Measurements from ENCODE around the gene C17orf58.

C17orf58 gene

DNA sequence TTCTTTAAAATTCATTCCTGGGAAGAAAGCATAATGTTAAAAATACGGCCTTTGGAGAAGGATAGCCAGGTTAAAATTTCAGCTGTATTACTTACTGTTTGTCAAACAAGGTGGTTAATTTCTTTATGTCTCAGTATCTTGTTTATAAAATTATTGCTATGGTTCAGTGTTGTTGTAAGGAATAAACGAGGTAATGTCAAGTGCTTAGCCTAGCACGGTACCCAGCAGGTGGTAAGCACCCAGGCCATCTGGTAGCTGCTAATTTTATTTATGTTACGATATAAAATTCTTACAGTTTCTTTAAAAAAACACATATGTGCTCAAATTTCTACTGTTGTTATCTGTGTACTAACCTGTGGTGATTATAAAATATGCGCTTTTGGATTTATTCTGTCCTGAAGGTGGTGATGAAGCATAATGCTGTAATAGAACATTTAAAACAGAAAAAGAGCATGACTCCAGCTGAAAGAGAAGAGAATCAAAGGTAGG, 48.9 kb downstream of the C17orf58 start:
- DNase-seq: no peak

GRCh38 chr17:67946513-67946912, 49.8 kb downstream of the C17orf58 start:
- no peak for DNase-seq

DNA sequence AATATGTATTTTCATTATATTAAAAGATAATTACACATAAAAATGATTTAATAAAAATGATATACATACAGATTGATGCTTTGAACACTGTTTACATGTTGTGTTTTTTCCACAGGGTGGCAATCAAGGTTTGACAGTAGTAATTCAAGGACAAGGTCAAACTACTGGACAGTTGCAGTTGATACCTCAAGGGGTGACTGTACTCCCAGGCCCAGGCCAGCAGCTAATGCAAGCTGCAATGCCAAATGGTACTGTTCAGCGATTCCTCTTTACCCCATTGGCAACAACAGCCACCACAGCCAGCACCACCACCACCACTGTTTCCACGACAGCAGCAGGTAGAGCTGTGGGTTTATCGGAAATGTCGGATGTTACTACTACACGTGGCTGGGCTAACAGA, 52.2 kb downstream of the C17orf58 start:
- no peak for DNase-seq

DNA sequence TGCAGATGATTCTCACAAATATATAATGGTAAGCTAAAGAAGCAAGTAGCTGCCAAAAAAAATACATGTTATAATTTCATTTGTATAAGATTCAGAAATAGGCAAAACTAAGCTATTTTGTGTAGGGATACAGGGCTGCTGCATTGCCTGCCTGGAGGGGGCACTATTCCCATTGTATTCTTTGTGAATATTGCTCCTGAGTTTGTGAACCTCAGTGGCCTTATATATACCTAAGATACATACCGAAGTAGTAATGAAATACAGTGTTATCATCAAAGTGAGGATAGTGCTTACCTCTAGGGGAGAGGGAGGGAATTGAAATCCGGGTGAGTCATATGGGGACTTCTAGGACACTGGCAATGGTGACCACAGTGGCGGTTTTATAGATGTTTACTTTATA, 53.5 kb downstream of the C17orf58 start:
- DNase-seq: no peak

All from NCI-H226 (cell line).